ENCODE measurements around the gene LRBA.

DNA sequence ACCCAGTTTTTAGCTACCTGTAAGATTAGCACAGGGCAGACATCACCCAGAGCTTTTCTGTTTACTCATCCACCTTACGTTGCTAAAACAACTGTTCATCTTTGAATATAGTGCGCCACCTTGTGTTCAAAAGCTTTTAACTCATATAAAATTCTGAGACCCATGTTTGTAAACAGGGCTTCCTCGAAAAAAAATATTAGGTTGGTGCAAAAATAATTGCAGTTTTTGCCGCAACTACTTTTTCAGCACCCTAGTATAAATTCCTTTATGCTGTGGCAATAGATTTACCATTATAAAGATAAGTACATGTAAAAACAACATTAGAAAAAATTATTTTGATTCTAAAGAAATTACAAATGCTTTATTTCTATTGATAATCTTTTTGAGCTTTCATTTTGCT is 147.9 kb downstream of the LRBA start:
- TF ChIP-seq BHLHE40 (IDR thresholded peaks at IDR 0.05; ENCODE audit: low read length) (no peak), ETV6 (IDR thresholded peaks at IDR 0.05; ENCODE audit: borderline replicate concordance in 1 of 2, low read depth in 2 of 2, low read length in 1 of 2) (no peak), ETV6 (CRISPR knock-in tag; IDR thresholded peaks at IDR 0.05; ENCODE audit: borderline replicate concordance) (no peak), TCF7 (IDR thresholded peaks at IDR 0.05; ENCODE audit: borderline replicate concordance) (no peak), CBFB (CRISPR knock-in tag; IDR thresholded peaks at IDR 0.05) (no peak), ZBTB8A (IDR thresholded peaks at IDR 0.05; ENCODE audit: partially characterized antibody) (no peak), ZKSCAN1 (IDR thresholded peaks at IDR 0.05; ENCODE audit: low read depth, low read length) (no peak), CREB1 (IDR thresholded peaks at IDR 0.05) (no peak), CREB1 (CRISPR knock-in tag; IDR thresholded peaks at IDR 0.05) (no peak), YY1 (IDR thresholded peaks at IDR 0.05; ENCODE audit: borderline replicate concordance in 1 of 3, control insufficient read depth in 1 of 3, extremely low read depth in 1 of 3, insufficient read depth in 3 of 3, insufficient read length in 1 of 3, insufficient replicate concordance in 2 of 3, low read depth in 1 of 3, low read length in 2 of 3) (no peak), MAFF (IDR thresholded peaks at IDR 0.05; ENCODE audit: low read length) (peak; percentile 63), NFYB (IDR thresholded peaks at IDR 0.05; ENCODE audit: extremely low read depth, insufficient read length) (no peak), TCF7L2 (IDR thresholded peaks at IDR 0.05; ENCODE audit: low read depth, low read length) (no peak), ZNF354B (CRISPR knock-in tag; IDR thresholded peaks at IDR 0.05) (no peak), SMAD3 (CRISPR knock-in tag; conservative IDR thresholded peaks at IDR 0.05) (no peak)
- TF ChIP-seq, protein P1, sequence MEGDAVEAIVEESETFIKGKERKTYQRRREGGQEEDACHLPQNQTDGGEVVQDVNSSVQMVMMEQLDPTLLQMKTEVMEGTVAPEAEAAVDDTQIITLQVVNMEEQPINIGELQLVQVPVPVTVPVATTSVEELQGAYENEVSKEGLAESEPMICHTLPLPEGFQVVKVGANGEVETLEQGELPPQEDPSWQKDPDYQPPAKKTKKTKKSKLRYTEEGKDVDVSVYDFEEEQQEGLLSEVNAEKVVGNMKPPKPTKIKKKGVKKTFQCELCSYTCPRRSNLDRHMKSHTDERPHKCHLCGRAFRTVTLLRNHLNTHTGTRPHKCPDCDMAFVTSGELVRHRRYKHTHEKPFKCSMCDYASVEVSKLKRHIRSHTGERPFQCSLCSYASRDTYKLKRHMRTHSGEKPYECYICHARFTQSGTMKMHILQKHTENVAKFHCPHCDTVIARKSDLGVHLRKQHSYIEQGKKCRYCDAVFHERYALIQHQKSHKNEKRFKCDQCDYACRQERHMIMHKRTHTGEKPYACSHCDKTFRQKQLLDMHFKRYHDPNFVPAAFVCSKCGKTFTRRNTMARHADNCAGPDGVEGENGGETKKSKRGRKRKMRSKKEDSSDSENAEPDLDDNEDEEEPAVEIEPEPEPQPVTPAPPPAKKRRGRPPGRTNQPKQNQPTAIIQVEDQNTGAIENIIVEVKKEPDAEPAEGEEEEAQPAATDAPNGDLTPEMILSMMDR (IDR thresholded peaks at IDR 0.05 in 2 of 3, conservative IDR thresholded peaks at IDR 0.05 in 1 of 3; ENCODE audit: insufficient read depth in 2 of 3, low read depth in 1 of 3, low read length in 3 of 3): peak; percentile 40 to 78 (median 50); a peak in 4 of 6 replicates

All from K562 (cell line).